ENCODE data around the gene COL4A2.

The COL4A2 gene

GRCh38 chr13:110512198-110512740, 205.2 kb downstream of the COL4A2 start:
- peaks cover 7% of the 10 kb centered on the region for H3K4me1 Mint-ChIP-seq
- DNase-seq (ENCODE audit: low spot score in 2 of 2) (no peak), ATAC-seq (no peak)
- no peak overlapping the region for H3K4me3 Mint-ChIP-seq
- no peak overlapping the region for H3K27ac Mint-ChIP-seq
- no peaks in the 10 kb centered on the region for H3K36me3 Mint-ChIP-seq
- H3K9me3 Mint-ChIP-seq = no peaks in the 10 kb centered on the region

DNA sequence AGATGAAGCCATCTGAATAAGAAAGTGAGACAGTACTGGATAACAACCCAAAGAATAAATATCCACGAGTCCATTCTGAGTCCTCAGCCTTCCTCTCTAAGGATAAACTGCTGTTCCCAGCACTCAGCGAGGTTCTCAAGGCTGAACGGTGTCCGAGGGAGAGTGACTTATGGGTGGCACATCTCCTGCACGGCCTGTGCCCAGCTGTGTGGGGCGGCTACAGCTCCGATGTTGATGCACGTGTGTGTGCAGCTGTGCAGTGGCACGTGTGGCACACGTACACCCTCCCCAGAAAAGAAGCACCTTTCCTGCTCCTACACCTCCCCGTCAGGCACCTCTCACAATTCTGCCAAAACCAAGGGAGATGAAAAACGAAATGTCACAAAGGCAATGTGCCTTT, 209.4 kb downstream of the COL4A2 start:
- peaks cover 7% of the 10 kb centered on the region for H3K4me1 Mint-ChIP-seq
- DNase-seq (ENCODE audit: low spot score in 2 of 2) (no peak), ATAC-seq (no peak)
- no peaks in the 10 kb centered on the region for H3K36me3 Mint-ChIP-seq
- no peaks in the 10 kb centered on the region for H3K9me3 Mint-ChIP-seq
- no peak overlapping the region for H3K27ac Mint-ChIP-seq
- H3K4me3 Mint-ChIP-seq = no peak overlapping the region

GRCh38 chr13:110517505-110518225, 210.6 kb downstream of the COL4A2 start:
- Mint-ChIP-seq H3K36me3 (no peaks in the 10 kb centered on the region), H3K4me1 (peaks cover 7% of the 10 kb centered on the region), H3K9me3 (no peaks in the 10 kb centered on the region), H3K4me3 (no peak overlapping the region), H3K27ac (no peak overlapping the region)
- no peak for DNase-seq (ENCODE audit: low spot score in 2 of 2)
- no peak for ATAC-seq

DNA sequence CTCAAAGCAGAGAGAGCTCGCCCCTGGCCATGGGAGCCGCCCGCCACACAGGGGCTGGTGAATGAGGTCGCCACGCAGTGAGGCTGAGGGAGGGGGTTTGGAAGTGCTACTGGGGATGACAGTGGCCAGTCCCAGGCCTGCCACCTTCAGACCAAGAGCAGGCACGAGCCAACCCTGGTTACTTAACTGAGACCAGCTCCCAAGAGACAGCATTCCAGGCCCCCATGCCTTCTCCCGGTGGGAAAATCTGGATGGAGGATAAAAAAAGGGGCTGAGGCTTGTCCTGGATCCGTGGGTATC, 211.1 kb downstream of the COL4A2 start:
- Mint-ChIP-seq H3K4me1 (peaks cover 7% of the 10 kb centered on the region), H3K4me3 (no peak overlapping the region), H3K9me3 (no peaks in the 10 kb centered on the region), H3K27ac (no peak overlapping the region), H3K36me3 (no peaks in the 10 kb centered on the region)
- ATAC-seq = no peak
- DNase-seq (ENCODE audit: low spot score in 2 of 2) = no peak

- H3K4me3 Mint-ChIP-seq = no peak overlapping the region
- no peaks in the 10 kb centered on the region for H3K36me3 Mint-ChIP-seq
- H3K27ac Mint-ChIP-seq = no peak overlapping the region
- no peaks in the 10 kb centered on the region for H3K9me3 Mint-ChIP-seq
- peaks cover 7% of the 10 kb centered on the region for H3K4me1 Mint-ChIP-seq
- ATAC-seq = no peak
- DNase-seq (ENCODE audit: low spot score in 2 of 2) = no peak
These were observed 211.5 kb downstream of the COL4A2 start for GRCh38 chr13:110518571-110518970.

- ATAC-seq (no peak), DNase-seq (ENCODE audit: low spot score in 2 of 2) (no peak)
- no peak overlapping the region for H3K27ac Mint-ChIP-seq
- peaks cover 9% of the 10 kb centered on the region for H3K4me1 Mint-ChIP-seq
- no peak overlapping the region for H3K4me3 Mint-ChIP-seq
- H3K36me3 Mint-ChIP-seq = no peaks in the 10 kb centered on the region
- no peaks in the 10 kb centered on the region for H3K9me3 Mint-ChIP-seq
These were observed 212.0 kb downstream of the COL4A2 start for GRCh38 chr13:110519046-110519445.

DNA sequence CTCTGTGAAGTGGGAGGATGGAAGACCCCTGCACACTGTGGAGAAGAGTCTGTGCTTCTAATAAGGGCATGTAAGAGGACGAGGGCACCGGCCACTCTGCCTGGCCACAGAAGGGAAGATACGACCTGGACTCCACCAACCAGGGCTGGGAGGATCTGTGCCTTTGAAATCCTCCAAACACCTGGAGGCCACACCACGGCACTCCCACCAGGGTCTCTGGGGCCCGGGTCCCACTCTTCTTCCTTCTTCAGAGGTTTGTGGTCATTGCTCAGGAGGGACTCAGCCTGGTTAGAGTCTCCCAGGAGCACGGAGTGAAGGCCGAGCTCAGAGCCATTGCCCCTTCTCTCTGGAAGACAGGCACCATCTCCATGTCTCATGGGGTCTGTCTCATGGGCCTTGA, 212.4 kb downstream of the COL4A2 start:
- Mint-ChIP-seq H3K4me1 (peaks cover 14% of the 10 kb centered on the region), H3K27ac (no peak overlapping the region), H3K9me3 (no peaks in the 10 kb centered on the region), H3K4me3 (no peak overlapping the region), H3K36me3 (no peaks in the 10 kb centered on the region)
- ATAC-seq = no peak
- DNase-seq (ENCODE audit: low spot score in 2 of 2) = no peak

- H3K27ac Mint-ChIP-seq = no peak overlapping the region
- DNase-seq (ENCODE audit: low spot score in 2 of 2) (no peak), ATAC-seq (no peak)
- H3K4me1 Mint-ChIP-seq = peaks cover 19% of the 10 kb centered on the region
- no peaks in the 10 kb centered on the region for H3K9me3 Mint-ChIP-seq
- H3K4me3 Mint-ChIP-seq = no peak overlapping the region
- H3K36me3 Mint-ChIP-seq = no peaks in the 10 kb centered on the region
These were observed 213.6 kb downstream of the COL4A2 start for GRCh38 chr13:110520431-110521295.

DNA sequence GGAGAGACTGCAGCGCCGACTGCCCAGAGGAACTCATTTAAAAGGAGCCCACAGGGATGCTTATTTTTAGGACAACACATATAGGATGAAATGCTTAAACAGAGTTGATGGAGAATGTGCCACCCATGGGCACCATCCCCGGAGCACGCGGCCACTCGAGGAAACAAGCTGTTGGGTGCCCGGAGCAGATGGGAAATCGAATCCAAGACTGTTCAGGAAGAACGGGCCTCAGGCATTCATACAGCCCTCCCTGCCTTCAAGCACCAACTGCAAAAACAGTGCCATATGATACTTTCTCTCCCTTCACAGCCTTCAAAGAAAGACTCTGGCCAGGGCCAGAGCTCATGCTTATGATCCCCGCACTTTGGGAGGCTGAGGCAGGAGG, 214.2 kb downstream of the COL4A2 start:
- no peak for ATAC-seq
- DNase-seq (ENCODE audit: low spot score in 2 of 2) = no peak
- H3K36me3 Mint-ChIP-seq = no peaks in the 10 kb centered on the region
- no peak overlapping the region for H3K27ac Mint-ChIP-seq
- no peak overlapping the region for H3K4me3 Mint-ChIP-seq
- H3K9me3 Mint-ChIP-seq = no peaks in the 10 kb centered on the region
- peaks cover 24% of the 10 kb centered on the region for H3K4me1 Mint-ChIP-seq

- no peak for DNase-seq (ENCODE audit: low spot score in 2 of 2)
- H3K9me3 Mint-ChIP-seq = no peaks in the 10 kb centered on the region
- no peak overlapping the region for H3K27ac Mint-ChIP-seq
- ATAC-seq = no peak
- peaks cover 24% of the 10 kb centered on the region for H3K4me1 Mint-ChIP-seq
- H3K4me3 Mint-ChIP-seq = no peak overlapping the region
- no peaks in the 10 kb centered on the region for H3K36me3 Mint-ChIP-seq
These were observed 214.9 kb downstream of the COL4A2 start for GRCh38 chr13:110521946-110522345.

GRCh38 chr13:110522721-110523120, 215.6 kb downstream of the COL4A2 start:
- Mint-ChIP-seq H3K4me1 (peaks cover 24% of the 10 kb centered on the region), H3K4me3 (no peak overlapping the region), H3K27ac (no peak overlapping the region), H3K9me3 (no peaks in the 10 kb centered on the region), H3K36me3 (no peaks in the 10 kb centered on the region)
- ATAC-seq (no peak), DNase-seq (ENCODE audit: low spot score in 2 of 2) (no peak)

- DNase-seq (ENCODE audit: low spot score in 2 of 2) (no peak), ATAC-seq (no peak)
- peaks cover 24% of the 10 kb centered on the region for H3K4me1 Mint-ChIP-seq
- H3K4me3 Mint-ChIP-seq = no peak overlapping the region
- H3K27ac Mint-ChIP-seq = no peak overlapping the region
- H3K36me3 Mint-ChIP-seq = no peaks in the 10 kb centered on the region
- H3K9me3 Mint-ChIP-seq = no peaks in the 10 kb centered on the region
These were observed 216.1 kb downstream of the COL4A2 start for GRCh38 chr13:110523180-110523579.

- H3K27ac Mint-ChIP-seq = peak overlapping the region; percentile 52
- H3K4me1 Mint-ChIP-seq = peaks cover 24% of the 10 kb centered on the region
- no peaks in the 10 kb centered on the region for H3K36me3 Mint-ChIP-seq
- H3K4me3 Mint-ChIP-seq = no peak overlapping the region
- no peak for DNase-seq (ENCODE audit: low spot score in 2 of 2)
- no peak for ATAC-seq
- no peaks in the 10 kb centered on the region for H3K9me3 Mint-ChIP-seq
These were observed 216.9 kb downstream of the COL4A2 start for GRCh38 chr13:110523838-110524540.

DNA sequence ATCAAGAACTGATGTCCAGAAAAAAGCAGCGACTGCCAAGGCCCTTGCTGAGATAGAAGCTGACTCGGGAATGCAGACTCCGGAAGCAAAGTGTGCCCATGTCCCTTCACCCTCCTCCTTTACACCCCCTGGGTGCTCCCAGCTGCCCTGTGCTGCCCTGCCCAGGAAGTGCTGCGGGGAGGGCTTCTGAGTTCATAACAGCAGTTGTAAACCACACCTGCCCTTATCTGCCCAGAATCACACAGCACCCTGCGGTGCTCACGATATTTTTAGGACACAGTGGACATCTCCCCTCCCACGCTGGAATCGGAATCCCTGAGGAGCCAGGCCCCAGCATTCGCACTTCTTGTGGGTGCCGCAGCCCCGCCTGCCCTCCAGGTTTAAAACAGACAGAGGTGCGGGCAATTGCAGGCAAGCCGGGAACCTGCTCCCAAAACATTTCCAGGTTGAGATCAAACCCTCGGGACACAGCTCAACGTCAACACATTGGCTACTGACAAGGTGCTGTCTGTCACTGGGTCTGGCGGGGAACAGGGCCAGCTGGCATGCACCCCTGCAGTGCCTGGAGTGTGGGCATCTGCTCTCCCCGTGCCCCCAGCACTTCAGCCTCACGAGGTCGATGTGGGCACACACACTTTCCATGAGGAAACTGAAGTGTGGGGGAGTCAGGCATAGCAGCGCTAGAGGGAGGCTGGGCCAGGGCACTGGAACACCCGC, 217.6 kb downstream of the COL4A2 start:
- H3K27ac Mint-ChIP-seq = peak overlapping the region; percentile 52
- H3K4me1 Mint-ChIP-seq = peaks cover 24% of the 10 kb centered on the region
- no peak overlapping the region for H3K4me3 Mint-ChIP-seq
- H3K36me3 Mint-ChIP-seq = no peaks in the 10 kb centered on the region
- DNase-seq (ENCODE audit: low spot score in 2 of 2) = no peak
- peak; percentile 58 for ATAC-seq
- H3K9me3 Mint-ChIP-seq = no peaks in the 10 kb centered on the region

Measured in stimulated activated effector memory CD8-positive, alpha-beta T cell treated with anti-CD3 and anti-CD28 coated beads, Interleukin-12 subunit alpha, Interleukin-12 subunit beta, amount 100 ng/mL, for 72 hours (primary cell).